GM19328 (cell line): Measurements from ENCODE around the gene TDRD7.

Experiments used
- ATAC-seq: cut with Tn5 transposase; IDR thresholded peaks from one replicate; pipeline ENCODE4 v1.9.1; 2021; ENCODE audit warnings: mild to moderate bottlenecking, moderate library complexity; ENCODE audit not compliant: unreplicated experiment

TDRD7 gene

GRCh38 chr9:97525451-97525850, 113.6 kb downstream of the TDRD7 start:
- no peak for ATAC-seq

- no peak for ATAC-seq
These were observed 115.1 kb downstream of the TDRD7 start for GRCh38 chr9:97526895-97527575.

- ATAC-seq = no peak
These were observed 116.0 kb downstream of the TDRD7 start for GRCh38 chr9:97527626-97528528.

GRCh38 chr9:97528529-97529230, 116.8 kb downstream of the TDRD7 start:
- no peak for ATAC-seq

GRCh38 chr9:97529363-97530076, 117.6 kb downstream of the TDRD7 start:
- no peak for ATAC-seq

- no peak for ATAC-seq
These were observed 120.0 kb downstream of the TDRD7 start for GRCh38 chr9:97531888-97532376.

GRCh38 chr9:97534185-97534584, 122.3 kb downstream of the TDRD7 start:
- ATAC-seq = no peak

- ATAC-seq = no peak
These were observed 123.2 kb downstream of the TDRD7 start for GRCh38 chr9:97534961-97535594.

- no peak for ATAC-seq
These were observed 123.9 kb downstream of the TDRD7 start for GRCh38 chr9:97535771-97536170.

GRCh38 chr9:97536480-97536879, 124.6 kb downstream of the TDRD7 start:
- ATAC-seq = no peak

- ATAC-seq = no peak
These were observed 131.7 kb downstream of the TDRD7 start for GRCh38 chr9:97543561-97543960.

GRCh38 chr9:97545486-97545885, 133.6 kb downstream of the TDRD7 start:
- no peak for ATAC-seq
